T-helper 2 cell treated with Interferon-gamma antibody and Interleukin-4, amounts not matched to agents 5 μg/mL and 100 μg/mL, for 36 hours (primary cell): Measurements from ENCODE around the gene CACNB2.

ENCODE experiments used
- DNase-seq: peaks from one replicate; pipeline ENCODE4 v3.0.0; 2021; ENCODE audit warnings: low spot score
- H3K27ac Mint-ChIP-seq: one replicate; pipeline ENCODE4 v1.8.0; 2021; ENCODE audit warnings: mild to moderate bottlenecking, mixed read lengths
- H3K27me3 Mint-ChIP-seq: one replicate; pipeline ENCODE4 v1.8.0; 2021; ENCODE audit warnings: low read depth, mixed read lengths
- H3K36me3 Mint-ChIP-seq: one replicate; pipeline ENCODE4 v1.8.0; 2021; ENCODE audit warnings: low read depth, mixed read lengths
- H3K4me1 Mint-ChIP-seq: one replicate; pipeline ENCODE4 v1.8.0; 2021; ENCODE audit warnings: low read depth, mixed read lengths
- H3K4me3 Mint-ChIP-seq: one replicate; pipeline ENCODE4 v1.8.0; 2022; ENCODE audit warnings: mild to moderate bottlenecking, moderate library complexity, mixed read lengths
- H3K9me3 Mint-ChIP-seq: one replicate; pipeline ENCODE4 v1.8.0; 2021; ENCODE audit warnings: mixed read lengths

Gene CACNB2

DNA sequence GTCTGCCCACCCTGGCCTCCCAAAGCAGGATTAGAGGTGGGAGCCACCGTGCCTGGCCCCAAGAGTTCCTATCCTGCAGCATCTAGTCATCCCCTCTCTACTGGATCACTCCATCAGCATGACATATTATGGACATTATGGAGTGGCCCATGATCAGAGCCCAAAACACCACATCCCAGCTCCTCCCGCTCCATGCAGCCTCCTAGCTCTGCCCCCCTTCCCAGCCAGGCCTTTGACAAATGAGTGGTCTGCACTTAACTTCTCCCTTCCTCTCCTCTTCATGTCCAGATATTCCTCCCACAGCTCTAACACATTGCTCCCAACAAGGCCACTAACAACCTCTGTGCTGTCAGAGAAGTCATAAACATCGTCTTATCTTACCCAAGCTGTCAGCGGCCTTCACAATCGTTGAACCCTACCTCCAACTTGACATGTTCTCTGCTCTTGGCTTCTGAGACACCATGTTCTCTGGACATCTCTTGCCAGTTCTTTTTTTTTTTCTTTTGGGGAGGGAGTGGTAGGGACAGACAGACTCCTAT lies 323.5 kb downstream of the CACNB2 start:
- Mint-ChIP-seq H3K27ac (no peak overlapping the region), H3K4me1 (no peaks in the 10 kb centered on the region), H3K4me3 (no peak overlapping the region), H3K27me3 (no peaks in the 10 kb centered on the region), H3K36me3 (no peaks in the 10 kb centered on the region), H3K9me3 (no peaks in the 10 kb centered on the region)
- no peak for DNase-seq

GRCh38 chr10:18469125-18469524 lies 328.9 kb downstream of the CACNB2 start:
- H3K27ac Mint-ChIP-seq, result no peak overlapping the region
- no peak overlapping the region for H3K4me3 Mint-ChIP-seq
- H3K9me3 Mint-ChIP-seq, result no peaks in the 10 kb centered on the region
- H3K27me3 Mint-ChIP-seq, result no peaks in the 10 kb centered on the region
- DNase-seq, result no peak
- H3K36me3 Mint-ChIP-seq, result no peaks in the 10 kb centered on the region
- peaks cover 5% of the 10 kb centered on the region for H3K4me1 Mint-ChIP-seq

- DNase-seq, result no peak
- H3K4me1 Mint-ChIP-seq, result peaks cover 11% of the 10 kb centered on the region
- H3K27me3 Mint-ChIP-seq, result no peaks in the 10 kb centered on the region
- H3K36me3 Mint-ChIP-seq, result no peaks in the 10 kb centered on the region
- H3K4me3 Mint-ChIP-seq, result no peak overlapping the region
- H3K27ac Mint-ChIP-seq, result no peak overlapping the region
- no peaks in the 10 kb centered on the region for H3K9me3 Mint-ChIP-seq
Observed at GRCh38 chr10:18472977-18473376, 332.8 kb downstream of the CACNB2 start.

- Mint-ChIP-seq H3K27me3 (no peaks in the 10 kb centered on the region), H3K4me1 (peaks cover 11% of the 10 kb centered on the region), H3K36me3 (no peaks in the 10 kb centered on the region), H3K9me3 (no peaks in the 10 kb centered on the region), H3K4me3 (no peak overlapping the region), H3K27ac (no peak overlapping the region)
- no peak for DNase-seq
Observed at GRCh38 chr10:18473424-18474117, 333.3 kb downstream of the CACNB2 start.

DNA sequence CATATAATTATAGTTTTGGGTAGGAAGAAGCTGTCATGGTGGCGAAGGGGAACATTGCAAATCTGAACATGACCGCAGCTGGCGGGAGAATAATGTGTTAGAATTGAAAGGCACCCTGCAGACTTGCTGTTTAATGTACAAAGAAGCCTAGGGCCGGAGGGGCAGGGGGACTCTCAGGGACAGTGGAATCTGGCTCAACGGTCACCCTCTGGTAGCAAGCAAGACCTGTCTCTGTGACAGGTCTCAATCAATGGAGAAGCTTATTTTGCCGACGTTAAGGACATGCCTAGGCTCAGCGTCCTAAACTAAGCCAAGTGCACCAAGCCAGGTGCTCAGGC lies 333.9 kb downstream of the CACNB2 start:
- Mint-ChIP-seq H3K4me3 (no peak overlapping the region), H3K4me1 (peaks cover 11% of the 10 kb centered on the region), H3K9me3 (no peaks in the 10 kb centered on the region), H3K27ac (no peak overlapping the region), H3K27me3 (no peaks in the 10 kb centered on the region), H3K36me3 (no peaks in the 10 kb centered on the region)
- DNase-seq, result no peak

- no peak overlapping the region for H3K27ac Mint-ChIP-seq
- no peak overlapping the region for H3K4me3 Mint-ChIP-seq
- H3K27me3 Mint-ChIP-seq, result no peaks in the 10 kb centered on the region
- H3K4me1 Mint-ChIP-seq, result peaks cover 12% of the 10 kb centered on the region
- no peaks in the 10 kb centered on the region for H3K9me3 Mint-ChIP-seq
- DNase-seq, result no peak
- no peaks in the 10 kb centered on the region for H3K36me3 Mint-ChIP-seq
Observed at GRCh38 chr10:18476076-18476647, 335.9 kb downstream of the CACNB2 start.

DNA sequence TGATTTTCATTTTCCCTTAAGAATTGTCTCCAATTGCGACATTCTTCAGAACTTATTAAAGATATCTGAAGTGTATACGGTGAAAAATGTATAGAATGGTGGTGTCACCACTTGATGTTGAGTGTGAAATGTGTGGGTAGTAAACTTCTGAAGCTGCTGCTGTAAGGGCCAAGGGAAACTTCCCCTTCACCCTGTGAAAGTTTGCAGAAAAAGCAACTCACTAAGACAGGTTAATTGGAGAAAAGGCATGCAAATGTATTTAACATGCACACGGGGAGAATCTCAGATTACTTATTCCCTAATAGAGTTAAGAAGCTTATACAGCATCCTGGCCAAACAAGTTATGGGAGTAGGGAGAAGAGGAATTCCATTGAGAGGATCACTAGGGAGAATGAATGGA lies 338.1 kb downstream of the CACNB2 start:
- no peaks in the 10 kb centered on the region for H3K27me3 Mint-ChIP-seq
- H3K27ac Mint-ChIP-seq, result no peak overlapping the region
- no peaks in the 10 kb centered on the region for H3K36me3 Mint-ChIP-seq
- peaks cover 7% of the 10 kb centered on the region for H3K4me1 Mint-ChIP-seq
- no peaks in the 10 kb centered on the region for H3K9me3 Mint-ChIP-seq
- no peak for DNase-seq
- H3K4me3 Mint-ChIP-seq, result no peak overlapping the region

DNA sequence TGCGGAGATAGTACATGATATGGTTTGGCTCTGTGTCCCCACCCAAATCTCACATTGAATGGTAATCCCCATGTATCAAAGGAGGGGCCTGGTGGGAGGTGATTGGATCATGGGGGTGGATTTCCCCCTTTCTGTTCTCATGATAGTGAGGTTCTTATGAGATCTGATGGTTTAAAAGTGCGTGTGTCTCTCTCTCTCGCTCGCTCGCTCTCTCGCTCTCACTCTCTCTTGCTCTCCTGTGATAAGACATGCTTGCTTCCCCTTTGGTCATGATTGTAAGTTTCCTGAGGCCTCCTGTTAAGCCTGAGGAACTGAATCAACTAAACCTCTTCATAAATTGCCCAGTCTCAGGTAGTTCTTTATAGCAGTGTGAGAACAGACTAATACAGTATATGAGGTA lies 339.3 kb downstream of the CACNB2 start:
- Mint-ChIP-seq H3K27me3 (no peaks in the 10 kb centered on the region), H3K36me3 (no peaks in the 10 kb centered on the region), H3K4me3 (no peak overlapping the region), H3K4me1 (peaks cover 7% of the 10 kb centered on the region), H3K9me3 (no peaks in the 10 kb centered on the region), H3K27ac (no peak overlapping the region)
- DNase-seq, result no peak

DNA sequence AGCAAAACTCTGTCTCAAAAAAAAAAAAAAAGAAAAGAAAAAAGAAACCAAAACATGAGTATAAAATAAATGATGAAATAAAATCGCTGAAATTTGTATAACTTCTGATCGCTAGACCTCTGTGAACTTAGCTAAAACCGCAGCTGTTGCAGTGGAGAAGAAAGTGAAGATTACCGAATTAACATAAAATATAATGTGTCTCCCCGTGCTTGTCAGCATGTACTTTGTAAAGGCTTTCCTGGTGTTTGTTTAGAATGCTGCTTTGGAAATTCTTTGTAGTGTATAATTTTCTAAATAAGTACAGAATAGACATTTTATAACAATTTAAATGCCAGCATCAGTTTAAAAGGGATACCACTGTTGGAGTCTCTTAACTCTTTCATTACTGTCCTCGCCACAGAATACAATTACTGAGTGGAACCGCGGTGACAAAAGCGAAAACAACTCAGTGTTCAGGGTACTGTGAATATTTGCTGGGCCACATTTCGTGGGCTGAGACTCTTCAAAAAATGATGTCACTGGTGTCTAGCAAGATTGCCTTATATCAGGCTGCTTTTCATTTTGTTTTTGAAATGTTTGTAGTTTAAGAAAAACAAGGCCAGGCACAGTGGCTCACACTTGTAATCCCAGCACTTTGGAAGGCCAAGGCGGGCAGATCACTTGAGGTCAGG lies 343.4 kb downstream of the CACNB2 start:
- no peaks in the 10 kb centered on the region for H3K9me3 Mint-ChIP-seq
- H3K4me3 Mint-ChIP-seq, result no peak overlapping the region
- H3K27ac Mint-ChIP-seq, result no peak overlapping the region
- H3K27me3 Mint-ChIP-seq, result no peaks in the 10 kb centered on the region
- H3K36me3 Mint-ChIP-seq, result no peaks in the 10 kb centered on the region
- no peak for DNase-seq
- peaks cover 1% of the 10 kb centered on the region for H3K4me1 Mint-ChIP-seq

DNA sequence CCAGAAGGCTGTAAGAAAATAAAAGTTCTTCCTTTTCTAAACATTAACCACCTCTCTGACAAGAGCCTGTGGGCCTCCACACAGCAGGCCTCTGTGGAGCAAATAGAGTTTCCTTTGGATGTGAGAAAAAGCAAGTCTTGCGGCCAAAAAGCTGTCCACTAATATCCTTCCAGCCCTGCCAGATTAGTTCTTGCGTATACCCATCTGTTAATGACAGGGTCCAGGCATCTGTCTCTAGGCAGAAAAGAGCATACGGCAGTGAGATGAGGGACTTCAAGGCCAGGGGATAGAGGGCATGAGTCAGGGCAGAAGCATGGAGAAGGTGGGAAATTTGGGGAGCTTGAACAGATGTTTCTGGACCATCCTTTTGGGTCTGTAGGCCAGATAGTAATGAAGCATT lies 346.2 kb downstream of the CACNB2 start:
- no peak overlapping the region for H3K4me3 Mint-ChIP-seq
- no peaks in the 10 kb centered on the region for H3K9me3 Mint-ChIP-seq
- no peak overlapping the region for H3K27ac Mint-ChIP-seq
- no peaks in the 10 kb centered on the region for H3K4me1 Mint-ChIP-seq
- no peaks in the 10 kb centered on the region for H3K27me3 Mint-ChIP-seq
- no peaks in the 10 kb centered on the region for H3K36me3 Mint-ChIP-seq
- DNase-seq, result no peak

- Mint-ChIP-seq H3K4me1 (no peaks in the 10 kb centered on the region), H3K36me3 (no peaks in the 10 kb centered on the region)
Observed at GRCh38 chr10:18490755-18491154, 350.5 kb downstream of the CACNB2 start.

GRCh38 chr10:18497806-18498369 lies 357.7 kb downstream of the CACNB2 start:
- Mint-ChIP-seq H3K4me1 (peaks cover 10% of the 10 kb centered on the region), H3K4me3 (no peak overlapping the region), H3K27ac (no peak overlapping the region), H3K36me3 (no peaks in the 10 kb centered on the region), H3K27me3 (no peaks in the 10 kb centered on the region), H3K9me3 (no peaks in the 10 kb centered on the region)
- DNase-seq, result no peak

More at GRCh38 chr10:18490755-18491154, 350.5 kb downstream of the CACNB2 start:
- Mint-ChIP-seq H3K27ac (no peak overlapping the region), H3K4me3 (no peak overlapping the region), H3K9me3 (no peaks in the 10 kb centered on the region), H3K27me3 (no peaks in the 10 kb centered on the region)
- DNase-seq, result no peak

GRCh38 chr10:18498998-18499397 lies 358.8 kb downstream of the CACNB2 start:
- Mint-ChIP-seq H3K27me3 (peaks cover 3% of the 10 kb centered on the region), H3K9me3 (no peaks in the 10 kb centered on the region), H3K4me1 (peaks cover 10% of the 10 kb centered on the region), H3K36me3 (no peaks in the 10 kb centered on the region), H3K4me3 (no peak overlapping the region), H3K27ac (no peak overlapping the region)
- DNase-seq, result no peak

DNA sequence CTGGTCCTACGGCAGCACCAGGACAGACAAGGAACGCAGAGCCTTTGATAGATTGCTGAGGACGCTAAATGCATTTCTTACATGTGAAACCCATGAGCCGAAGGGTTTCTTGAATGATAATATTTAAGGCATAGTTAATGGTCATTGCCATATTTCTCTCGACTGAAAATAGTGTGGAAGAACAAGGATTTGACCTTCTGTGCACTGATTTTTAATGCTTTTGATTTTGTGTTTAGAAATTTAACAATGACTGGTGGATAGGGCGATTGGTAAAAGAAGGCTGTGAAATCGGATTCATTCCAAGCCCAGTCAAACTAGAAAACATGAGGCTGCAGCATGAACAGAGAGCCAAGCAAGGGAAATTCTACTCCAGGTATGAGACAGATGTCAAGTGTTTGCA lies 360.4 kb downstream of the CACNB2 start:
- Mint-ChIP-seq H3K27me3 (peaks cover 3% of the 10 kb centered on the region), H3K4me1 (peaks cover 10% of the 10 kb centered on the region), H3K4me3 (no peak overlapping the region), H3K36me3 (no peaks in the 10 kb centered on the region), H3K9me3 (no peaks in the 10 kb centered on the region), H3K27ac (no peak overlapping the region)
- DNase-seq, result no peak
